GM20431 (cell line): ENCODE measurements around the gene ICE2.

Experiments used
- in situ Hi-C: fragments of 300-500 bp; cut with MseI, MboI; formaldehyde crosslinking; loops from one replicate; pipeline ENCODE4 v1.15.0; 2020; ENCODE audit warnings: low sequenced_read_pairs; ENCODE audit not compliant: unreplicated experiment

ICE2 gene

GRCh38 chr15:60478566-60479360 is at the start of gene ICE2:
Gene ICE2, minus strand, starts transcription at chr15:60479142. Its CDS starts 1,165 bp downstream, at chr15:60477977.
- in situ Hi-C loops: no loop called here

GRCh38 chr15:60528530-60528929 is 49.6 kb upstream of the ICE2 start:
- in situ Hi-C loops: no loop called here

- in situ Hi-C loops: no loop called here
Observed at GRCh38 chr15:60527456-60527855, 48.5 kb upstream of the ICE2 start.

- in situ Hi-C loops: no loop called here
Observed at GRCh38 chr15:60526127-60526616, 47.2 kb upstream of the ICE2 start.

- in situ Hi-C loops: no loop called here
Observed at GRCh38 chr15:60525341-60526039, 46.5 kb upstream of the ICE2 start.

GRCh38 chr15:60523056-60523455 is 44.1 kb upstream of the ICE2 start:
- in situ Hi-C loops: no loop called here

- in situ Hi-C loops: no loop called here
Observed at GRCh38 chr15:60520825-60521368, 42.0 kb upstream of the ICE2 start.

GRCh38 chr15:60520013-60520824 is 41.3 kb upstream of the ICE2 start:
- in situ Hi-C loops: no loop called here

- in situ Hi-C loops: no loop called here
Observed at GRCh38 chr15:60519218-60519617, 40.3 kb upstream of the ICE2 start.

- in situ Hi-C loops: no loop called here
Observed at GRCh38 chr15:60518511-60518910, 39.6 kb upstream of the ICE2 start.

GRCh38 chr15:60514261-60514881 is 35.4 kb upstream of the ICE2 start:
- in situ Hi-C loops: no loop called here

- in situ Hi-C loops: no loop called here
Observed at GRCh38 chr15:60513676-60514075, 34.7 kb upstream of the ICE2 start.

GRCh38 chr15:60512937-60513336 is 34.0 kb upstream of the ICE2 start:
- in situ Hi-C loops: no loop called here

- in situ Hi-C loops: no loop called here
Observed at GRCh38 chr15:60511351-60512031, 32.5 kb upstream of the ICE2 start.

- in situ Hi-C loops: no loop called here
Observed at GRCh38 chr15:60510006-60510405, 31.1 kb upstream of the ICE2 start.

- in situ Hi-C loops: no loop called here
Observed at GRCh38 chr15:60509470-60509869, 30.5 kb upstream of the ICE2 start.

GRCh38 chr15:60508442-60508841 is 29.5 kb upstream of the ICE2 start:
- in situ Hi-C loops: no loop called here

- in situ Hi-C loops: no loop called here
Observed at GRCh38 chr15:60507596-60508424, 28.9 kb upstream of the ICE2 start.
